GM12878 (cell line): ENCODE measurements around the gene RNU2-63P. TPM values are rescaled to one million over a fixed set of nuclear protein-coding genes. Genes with fewer than 3 reads are reported as not detected.

Experiments
- ATAC-seq: fragments of 200-7000 bp; cut with Tn5 transposase; 3 replicates; pipeline ENCODE4 v1.9.1; 2020; ENCODE audit warnings: mild to moderate bottlenecking, moderate library complexity
- BruUV-seq: library from RNA; stranded (reverse); fragments of 400-500 nt; replicated peaks from 2 replicates; lab custom pipeline; 2021; lab: Mats Ljungman, UMichigan
- CTCF ChIA-PET: fragments of 300-600 bp; sonication (Branson Sonifier 250); formaldehyde crosslinking; extraction: SDS; loops from one replicate; lab custom pipeline; 2021; ENCODE audit warnings: inconsistent platforms; lab: Yijun Ruan, JAX
- POLR2A ChIA-PET: fragments of 350-600 bp; formaldehyde crosslinking; extraction: SDS; loops from one replicate; lab custom pipeline; 2021; ENCODE audit warnings: inconsistent platforms; lab: Charles Lee
- RAD21 ChIA-PET: fragments of 300-600 bp; sonication (Branson Sonifier 250); formaldehyde crosslinking; loops from one replicate; lab custom pipeline; 2023; ENCODE audit warnings: antibody characterized with exemption; ENCODE audit not compliant: unreplicated experiment; lab: Charles Lee
- SMC1A ChIA-PET: fragments of 300-600 bp; sonication (Branson Sonifier 250); formaldehyde crosslinking; loops from one replicate; lab custom pipeline; 2023; ENCODE audit not compliant: unreplicated experiment, uncharacterized antibody; lab: Charles Lee
- DNase-seq: peaks from one replicate; pipeline ENCODE4 v3.0.0-alpha.2; 2011; ENCODE audit warnings: low read depth, low spot score
- FAIRE-seq: peaks from 3 replicates; lab custom pipeline; 2011; peaks lifted over from hg19 to GRCh38; lab: Jason Lieb, UNC
- H2AFZ ChIP-seq: 2 replicates; pipeline ENCODE4 v1.6.0; 2011; ENCODE audit warnings: low read depth, low read length, control low read depth; ENCODE audit not compliant: control insufficient read depth
- H3K27ac ChIP-seq: 2 replicates; pipeline ENCODE4 v1.5.1; 2011; ENCODE audit warnings: control low read depth; ENCODE audit not compliant: control insufficient read depth, insufficient read depth
- H3K27me3 ChIP-seq, 2 experiments: replicated peaks in 1 of 2; 2 replicates each; pipeline versions ENCODE4 v1.6.0 to v1.6.1; 2011; ENCODE audit warnings: low read length in 1 of 2; ENCODE audit not compliant: control insufficient read depth in 2 of 2, insufficient read depth in 2 of 2
- H3K36me3 ChIP-seq, 2 experiments: 2 replicates each; pipeline ENCODE4 v1.5.1; 2011; ENCODE audit warnings: low read length in 1 of 2; ENCODE audit not compliant: control insufficient read depth in 2 of 2, insufficient read depth in 2 of 2
- H3K4me1 ChIP-seq: 2 replicates; pipeline ENCODE4 v1.6.1; 2011; ENCODE audit warnings: mild to moderate bottlenecking, low read length, moderate library complexity, mixed read lengths; ENCODE audit not compliant: control insufficient read depth, insufficient read depth
- H3K4me2 ChIP-seq: 2 replicates; pipeline ENCODE4 v1.6.0; 2011; ENCODE audit warnings: control low read depth; ENCODE audit not compliant: control insufficient read depth, insufficient read depth
- H3K4me3 ChIP-seq: fragments of 200-600 bp; sonication (generic); 2 replicates; pipeline ENCODE4 v1.5.1; 2016
- H3K79me2 ChIP-seq: 2 replicates; pipeline ENCODE4 v1.6.0; 2011; ENCODE audit warnings: low read length; ENCODE audit not compliant: control insufficient read depth, insufficient read depth
- H3K9ac ChIP-seq: 2 replicates; pipeline ENCODE4 v1.8.0; 2011; ENCODE audit warnings: low read length, control low read depth, mixed read lengths; ENCODE audit not compliant: control insufficient read depth, insufficient read depth
- H3K9me3 ChIP-seq: replicated peaks from 3 replicates; pipeline ENCODE4 v1.5.1; 2011; ENCODE audit warnings: mild to moderate bottlenecking, low read length; ENCODE audit not compliant: control insufficient read depth, insufficient read depth
- H4K20me1 ChIP-seq: 2 replicates; pipeline ENCODE4 v1.6.0; 2011; ENCODE audit not compliant: control insufficient read depth, insufficient read depth
- CEBPB ChIP-seq, 2 experiments: fragments of 150-350 bp in 1 of 2; IDR thresholded peaks; 2 replicates each; pipeline ENCODE4 v1.6.1; 2012 to 2014; ENCODE audit warnings: low read depth in 2 of 2, low read length in 2 of 2, borderline replicate concordance in 1 of 2, inconsistent platforms in 1 of 2
- FOS ChIP-seq: IDR thresholded peaks from 3 replicates; pipeline ENCODE4 v1.6.1; 2011; ENCODE audit warnings: borderline replicate concordance; ENCODE audit not compliant: insufficient read length; ENCODE audit errors: extremely low read depth
- GABPA ChIP-seq: IDR thresholded peaks from 2 replicates; pipeline ENCODE4 v1.6.1; 2014; ENCODE audit warnings: antibody characterized with exemption, low read depth, mild to moderate bottlenecking, inconsistent platforms
- HDGF ChIP-seq: fragments of 450-650 bp; IDR thresholded peaks from 2 replicates; pipeline ENCODE4 v1.6.1; 2016; ENCODE audit warnings: antibody characterized with exemption
- IKZF2 ChIP-seq, 2 experiments: fragments of 450-650 bp; IDR thresholded peaks; 2 replicates each; pipeline ENCODE4 v1.6.1; 2017; ENCODE audit warnings: mild to moderate bottlenecking in 2 of 2, moderate library complexity in 2 of 2
- POU2F2 ChIP-seq: IDR thresholded peaks from 3 replicates; pipeline ENCODE4 v1.6.1; 2011; ENCODE audit warnings: low read depth, mild to moderate bottlenecking, low read length, borderline replicate concordance
- RCOR1 ChIP-seq: conservative IDR thresholded peaks from 2 replicates; pipeline ENCODE4 v1.6.1; 2012; ENCODE audit warnings: low read depth, low read length, improper control_type of control experiment
- SPI1 ChIP-seq: IDR thresholded peaks from 2 replicates; pipeline ENCODE4 v1.6.1; 2011; ENCODE audit warnings: low read depth, mild to moderate bottlenecking, low read length, moderate library complexity, borderline replicate concordance; ENCODE audit not compliant: insufficient read depth
- STAT3 ChIP-seq: IDR thresholded peaks from 2 replicates; pipeline ENCODE4 v1.6.1; 2011; ENCODE audit warnings: low read depth, low read length, improper control_type of control experiment
- ZBTB40 ChIP-seq: fragments of 450-650 bp; IDR thresholded peaks from 2 replicates; pipeline ENCODE4 v1.6.1; 2016; ENCODE audit warnings: mild to moderate bottlenecking, moderate library complexity, borderline replicate concordance
- WGBS: methylation state at CpG from one replicate; pipeline ENCODE4 v1.1.6; 2016; ENCODE audit warnings: low lambda C conversion rate; ENCODE audit not compliant: insufficient replicate concordance, insufficient coverage; ENCODE audit errors: missing lambda C conversion rate; 5-methylcytosine and 5-hydroxymethylcytosine counted together
- in situ Hi-C: fragments of 300-500 bp; cut with MboI; formaldehyde crosslinking; loops from 9 replicates; pipeline ENCODE4 v1.14.3; 2018; ENCODE audit warnings: mixed read lengths
- intact Hi-C: fragments of 100-400 bp; cut with micrococcal nuclease; formaldehyde crosslinking; loops from one replicate; pipeline ENCODE4 v1.14.2; 2022; ENCODE audit not compliant: unreplicated experiment
- polyA plus RNA-seq, 11 experiments: library from polyadenylated mRNA; depleted of rRNA in 4 of 11; unstranded in 6 of 11; stranded (reverse) in 5 of 11; fragments of >200 nt; fragmentation: Nextera tagmentation in 4 of 11; fragmentation: Illumina TruSeq in 1 of 11; extraction: Ambion mirVana in 4 of 11; extraction: Trizol in 1 of 11; gene quantifications; 1 replicate in 1 of 11; 2 replicates in 10 of 11; pipeline versions ENCODE4 v1.2.1 to v1.2.3, GENCODE V29; 2011 to 2016; ENCODE audit warnings: inconsistent platforms in 2 of 11, missing spikeins in 2 of 11, low read depth in 1 of 11
- total RNA-seq, 4 experiments: library from RNA; depleted of rRNA in 3 of 4; stranded (reverse); fragments of >200 nt in 3 of 4; fragmentation: Illumina TruSeq in 1 of 4; extraction: Trizol in 1 of 4; gene quantifications; 2 replicates each; pipeline versions ENCODE4 v1.2.1 to v1.2.3, GENCODE V29; 2013 to 2021
- TF ChIP-seq, protein P1 (sequence below): fragments of 450-650 bp; IDR thresholded peaks from 2 replicates; pipeline ENCODE4 v1.6.1; 2016; ENCODE audit warnings: mild to moderate bottlenecking

RNU2-63P gene
- total and polyA plus RNA-seq, 10 of the 15 experiments (the other 5 are each of a cell fraction or from before 2014, with no cell fraction given), result 10.7 to 117 (median 12.3) TPM; not detected in 5

- TF ChIP-seq FOS, result no peak
- TF ChIP-seq POU2F2, result peak; percentile 45; the same call in 1 of the 3 replicates
- no peak for TF ChIP-seq RCOR1
- peak; percentile 80; the same call in 1 of the 2 replicates for TF ChIP-seq HDGF
- no peak for TF ChIP-seq STAT3
- TF ChIP-seq, all 136 proteins: peak for 43
These were observed 39.2 kb upstream of the RNU2-63P start, which contains the start of gene KRCC1 (continued) for GRCh38 chr2:88055371-88056128.

DNA sequence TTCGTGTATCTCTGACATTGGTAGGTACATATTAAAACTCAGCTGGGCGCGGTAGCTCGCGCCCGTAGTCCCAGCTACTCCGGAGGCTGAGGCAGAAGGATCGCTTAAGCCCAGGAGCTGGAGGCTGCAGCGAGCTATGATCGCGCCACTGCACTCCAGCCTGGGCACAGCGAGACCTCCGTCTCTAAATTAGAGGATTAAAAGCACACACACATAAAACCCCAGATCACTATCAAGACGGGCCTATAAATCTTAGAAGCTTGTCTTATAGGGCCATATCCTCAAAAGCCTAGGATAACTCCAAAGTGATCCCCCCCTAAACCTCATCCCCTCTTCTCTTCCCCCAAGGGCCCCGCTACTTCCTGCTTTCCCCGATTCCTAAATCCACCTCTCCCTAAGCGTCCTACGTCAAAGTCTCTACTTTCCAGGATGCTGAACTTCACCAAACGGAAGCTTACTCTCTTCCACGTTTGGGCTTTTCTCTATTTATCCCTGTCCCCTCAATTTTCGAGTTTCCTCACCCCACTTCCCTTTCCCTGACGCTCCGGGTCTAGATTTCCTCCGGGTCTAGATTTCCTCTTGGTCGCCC, 38.5 kb upstream of the RNU2-63P start:
- TF ChIP-seq IKZF2 (IDR thresholded peaks at IDR 0.05) (peak; percentile 52 to 65; a peak in 1 of 4 replicates), SPI1 (peak; percentile 47; the same call in 1 of the 2 replicates), GABPA (0 out of 2 replicates have a peak, but pooled peaks have one; percentile 13), CEBPB (IDR thresholded peaks at IDR 0.05; ENCODE audit: borderline replicate concordance in 1 of 2, low read depth in 2 of 2, low read length in 2 of 2) (no peak), ZBTB40 (peak; percentile 30; the same call in 1 of the 2 replicates)
- TF ChIP-seq, protein P1, sequence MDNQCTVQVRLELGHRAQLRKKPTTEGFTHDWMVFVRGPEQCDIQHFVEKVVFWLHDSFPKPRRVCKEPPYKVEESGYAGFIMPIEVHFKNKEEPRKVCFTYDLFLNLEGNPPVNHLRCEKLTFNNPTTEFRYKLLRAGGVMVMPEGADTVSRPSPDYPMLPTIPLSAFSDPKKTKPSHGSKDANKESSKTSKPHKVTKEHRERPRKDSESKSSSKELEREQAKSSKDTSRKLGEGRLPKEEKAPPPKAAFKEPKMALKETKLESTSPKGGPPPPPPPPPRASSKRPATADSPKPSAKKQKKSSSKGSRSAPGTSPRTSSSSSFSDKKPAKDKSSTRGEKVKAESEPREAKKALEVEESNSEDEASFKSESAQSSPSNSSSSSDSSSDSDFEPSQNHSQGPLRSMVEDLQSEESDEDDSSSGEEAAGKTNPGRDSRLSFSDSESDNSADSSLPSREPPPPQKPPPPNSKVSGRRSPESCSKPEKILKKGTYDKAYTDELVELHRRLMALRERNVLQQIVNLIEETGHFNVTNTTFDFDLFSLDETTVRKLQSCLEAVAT, result peak; percentile 83
- peaks cover 4% of the 10 kb centered on the region for H3K4me1 ChIP-seq
- CTCF ChIA-PET, result interaction anchor here (1.0 to 2.0 kb wide), 4 partner anchors 11 to 137 kb away, joined by 3 to 6 read pairs (median 4); no protein-coding TSS in a partner anchor
- no peaks in the 10 kb centered on the region for H3K9me3 ChIP-seq
- H3K9ac ChIP-seq, result peak overlapping the region; percentile 96
- peak overlapping the region; percentile 83 for H3K4me2 ChIP-seq
- RAD21 ChIA-PET, result interaction anchor here (0.9 kb wide), 1 partner anchor 136 kb away, joined by 3 read pairs; no protein-coding TSS in a partner anchor
- H3K27me3 ChIP-seq, result no peaks in the 10 kb centered on the region
- intact Hi-C loops (loop anchor here (10.0 kb wide), 1 partner anchor 280 kb away; no protein-coding TSS in a partner anchor), in situ Hi-C loops (loop anchor here (5.0 to 25.0 kb wide), 2 partner anchors 48 to 607 kb away; no protein-coding TSS in a partner anchor)
- H3K4me3 ChIP-seq, result peak overlapping the region; percentile 93
- DNase-seq (no peak), ATAC-seq (peak; percentile 2), FAIRE-seq (no peak)
- no peaks in the 10 kb centered on the region for H4K20me1 ChIP-seq
- H2AFZ ChIP-seq, result peak overlapping the region; percentile 65
- SMC1A ChIA-PET, result interaction anchor here (0.9 to 1.5 kb wide), 2 partner anchors 10 to 273 kb away, joined by 3 to 4 read pairs; no protein-coding TSS in a partner anchor
- 4% methylated on average over 25 of the region's 25 CpGs for WGBS
- no peaks in the 10 kb centered on the region for H3K36me3 ChIP-seq
- H3K79me2 ChIP-seq, result peaks cover 23% of the 10 kb centered on the region
- peak overlapping the region; percentile 94 for H3K27ac ChIP-seq
- BruUV-seq, result TSS peak; percentile 80
- POLR2A ChIA-PET, result interaction anchor here (0.6 kb wide), 1 partner anchor 193 kb away, joined by 3 read pairs; no protein-coding TSS in a partner anchor
